Left lobe of liver (tissue), 2 donors: ENCODE data around the gene LCN12. TPM values are rescaled to one million over a fixed set of nuclear protein-coding genes. Genes with fewer than 3 reads are reported as not detected.

Experiments used
- ATAC-seq: fragments of 200-7000 bp; cut with Tn5 transposase; one replicate; pipeline ENCODE4 v1.9.1; 2020; ENCODE audit warnings: mild to moderate bottlenecking, moderate library complexity
- DNase-seq: peaks from one replicate; pipeline ENCODE4 v3.0.0-alpha.2; 2020; ENCODE audit warnings: low spot score
- total RNA-seq: library from RNA; stranded (reverse); gene quantifications from one replicate; pipeline ENCODE4 v1.2.1, GENCODE V29; 2021
- donor health status: DM: no; HTN: no; CAD: no; lungs with moderate emphysema.
- donor health status: DM: no; HTN: yes; CAD: no.

The LCN12 gene
- total RNA-seq, 1 donor from 2014 or later: 30.3 TPM

DNA sequence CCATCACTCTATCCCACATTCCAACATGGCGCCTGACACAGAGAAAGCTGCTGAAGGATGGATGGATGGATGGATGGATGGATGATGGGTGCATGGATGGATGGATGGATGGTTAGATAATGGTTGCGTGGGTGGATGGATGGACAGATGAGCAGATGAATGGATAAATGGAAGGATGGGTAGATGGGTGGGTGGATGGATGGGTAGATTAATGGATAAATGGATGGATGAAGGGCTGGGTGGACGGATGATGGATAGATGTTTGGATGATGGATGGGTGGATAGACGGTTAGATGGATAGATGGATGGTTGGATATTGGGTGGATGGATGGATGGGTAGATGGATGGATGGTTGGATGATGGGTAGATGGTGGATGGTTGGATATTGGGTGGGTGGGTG is 4.5 kb downstream of the LCN12 start:
- ATAC-seq: no peak
- DNase-seq: no peak

DNA sequence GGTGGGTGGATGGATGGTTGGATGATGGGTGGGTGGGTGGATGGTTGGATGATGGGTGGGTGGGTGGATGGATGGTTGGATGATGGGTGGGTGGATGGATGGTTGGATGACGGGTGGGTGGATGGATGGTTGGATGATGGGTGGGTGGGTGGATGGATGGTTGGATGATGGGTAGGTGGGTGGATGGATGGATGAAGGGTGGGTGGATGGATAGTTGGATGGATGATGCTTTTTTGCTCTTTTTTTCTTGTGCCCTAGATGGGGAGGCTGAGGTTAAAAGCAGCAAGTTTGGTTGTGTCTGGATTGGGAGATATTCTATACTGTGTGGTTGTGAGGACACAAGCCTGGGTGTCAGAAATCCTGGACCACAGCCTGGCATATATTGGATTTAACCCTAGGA is 5.4 kb downstream of the LCN12 start:
- DNase-seq: no peak
- ATAC-seq: no peak

DNA sequence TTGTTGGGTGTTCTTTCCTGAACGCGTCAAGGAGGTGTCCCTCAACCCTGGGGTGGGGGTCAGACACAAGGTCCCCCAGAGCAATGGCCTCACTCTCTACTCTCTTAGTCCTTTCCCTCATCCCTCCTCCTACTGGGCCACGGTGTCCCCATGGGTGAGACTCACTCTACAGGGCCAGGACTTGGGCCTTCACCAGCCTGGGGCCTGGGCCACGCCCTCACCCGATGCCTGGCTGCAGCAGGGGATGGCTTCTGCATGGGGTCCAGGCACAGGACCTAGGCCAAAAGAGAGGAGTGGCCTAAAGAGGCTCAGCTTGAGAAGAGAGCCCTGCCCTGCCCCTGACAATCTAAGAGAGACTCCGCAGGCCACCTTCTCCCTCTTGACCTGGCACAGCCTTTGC is 5.8 kb downstream of the LCN12 start:
- DNase-seq (no peak), ATAC-seq (no peak)

DNA sequence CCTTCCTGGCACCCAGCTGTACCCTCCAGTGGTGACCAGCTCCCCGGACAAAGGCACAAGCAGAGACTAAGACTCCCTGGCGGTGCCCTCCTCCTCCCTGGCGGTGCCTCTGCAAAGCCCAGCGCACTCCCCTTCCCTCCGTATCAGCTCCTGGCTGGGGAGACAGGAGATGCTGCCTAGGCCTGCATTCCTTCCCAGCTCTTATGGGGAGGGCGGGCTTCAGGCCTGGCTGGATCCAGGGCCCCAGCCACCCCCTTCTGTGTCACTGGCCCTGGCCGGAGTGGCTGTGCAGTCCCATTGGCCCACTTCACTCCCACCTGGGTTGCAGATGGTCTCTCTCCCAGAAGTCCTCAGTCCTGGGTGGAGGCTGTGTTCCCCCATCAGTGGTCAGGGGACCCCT is 6.4 kb downstream of the LCN12 start:
- no peak for DNase-seq
- no peak for ATAC-seq

DNA sequence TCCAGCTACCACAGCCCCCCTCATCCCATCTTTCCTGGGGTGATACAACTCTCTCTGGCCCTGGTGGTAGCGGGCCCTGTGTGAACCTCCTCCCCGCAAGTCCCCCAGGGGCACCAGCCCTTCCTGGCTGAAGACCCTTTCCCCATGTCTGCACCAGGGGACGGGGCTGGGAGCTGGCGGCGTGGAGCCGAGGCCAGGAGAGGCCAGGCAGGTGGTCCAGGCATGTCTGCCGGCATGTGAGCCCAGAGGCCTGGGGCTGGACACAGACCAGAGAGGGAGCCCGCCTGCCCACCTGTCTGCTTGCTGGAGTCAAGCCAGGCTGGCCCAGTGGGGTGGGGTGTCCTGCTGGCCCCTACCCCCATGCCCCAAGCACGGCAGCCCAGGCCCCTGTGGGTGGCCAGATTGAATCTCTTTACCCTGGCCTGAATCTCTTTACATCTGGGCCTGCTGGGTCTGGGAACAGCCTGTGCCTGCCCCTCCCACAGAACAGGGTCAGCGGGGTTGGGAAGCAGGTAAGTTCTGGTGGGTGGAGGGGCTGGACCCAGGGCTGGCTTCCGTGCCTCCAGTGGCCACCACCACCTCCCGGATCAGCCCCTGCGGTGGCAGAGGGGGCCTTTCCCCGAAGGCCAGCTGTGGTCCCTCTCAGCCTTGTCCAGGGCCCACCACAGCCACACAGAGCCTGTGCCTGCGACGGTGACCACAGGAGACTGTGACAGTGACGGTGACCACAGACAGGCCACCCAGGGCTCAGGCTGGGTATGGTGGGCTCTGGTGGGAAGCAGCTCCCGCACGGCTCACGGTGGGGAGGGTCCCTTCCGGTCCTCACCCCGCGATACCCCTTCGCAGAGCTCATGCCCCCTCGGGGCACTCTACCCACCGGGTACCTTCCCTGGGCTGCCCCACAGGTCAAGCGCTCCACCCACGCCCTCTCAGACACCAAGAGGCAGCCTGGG is 7.1 kb downstream of the LCN12 start:
- no peak for DNase-seq
- no peak for ATAC-seq

DNA sequence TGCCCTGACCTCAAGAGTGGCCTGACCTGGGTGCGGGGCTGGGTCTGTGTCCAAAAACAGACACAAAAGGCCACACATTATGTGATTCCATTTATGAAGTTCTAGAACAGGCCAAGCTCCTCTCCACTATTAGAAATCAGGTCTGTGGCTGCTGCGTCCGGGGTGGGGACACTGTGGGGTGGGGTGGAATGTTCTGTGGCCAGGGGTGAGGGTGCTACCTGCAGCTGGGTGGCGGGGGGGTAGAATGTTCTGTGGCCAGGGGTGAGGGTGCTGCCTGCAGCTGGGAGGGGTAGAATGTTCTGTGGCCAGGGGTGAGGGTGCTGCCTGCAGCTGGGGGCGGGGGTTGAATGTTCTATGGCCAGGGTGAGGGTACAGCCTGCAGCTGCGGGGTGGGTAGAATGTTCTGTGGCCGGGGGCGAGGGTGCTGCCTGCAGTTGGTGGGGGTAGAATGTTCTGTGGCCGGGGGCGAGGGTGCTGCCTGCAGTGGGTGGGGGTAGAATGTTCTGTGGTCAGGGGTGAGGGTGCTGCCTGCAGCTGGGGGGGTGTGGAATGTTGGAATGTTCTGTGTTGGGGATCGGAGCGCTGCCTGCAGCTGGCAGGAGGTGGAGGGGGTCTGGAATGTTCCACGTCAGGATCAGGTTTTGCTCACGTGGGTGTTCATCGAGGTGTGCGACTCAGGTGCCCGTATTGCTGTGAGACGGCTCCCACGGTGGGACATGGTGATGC is 8.3 kb downstream of the LCN12 start:
- ATAC-seq (no peak), DNase-seq (no peak)

DNA sequence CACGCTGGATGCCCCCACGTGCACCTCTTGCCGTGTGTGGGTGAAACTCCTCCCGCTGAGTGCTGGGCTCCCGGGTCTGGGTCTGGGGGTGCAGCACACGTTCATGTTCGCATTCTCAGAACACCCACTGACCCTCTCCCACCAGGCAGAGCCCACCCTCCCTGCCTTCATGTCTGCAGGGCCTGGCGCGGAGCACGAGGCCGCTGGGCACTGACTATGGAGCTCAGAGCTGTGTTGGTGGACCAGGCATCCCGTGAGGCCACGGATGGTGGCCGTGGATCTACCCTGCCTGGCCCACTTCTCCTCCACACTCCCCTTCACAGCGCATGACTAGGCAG is 8.8 kb downstream of the LCN12 start:
- DNase-seq (no peak), ATAC-seq (no peak)

DNA sequence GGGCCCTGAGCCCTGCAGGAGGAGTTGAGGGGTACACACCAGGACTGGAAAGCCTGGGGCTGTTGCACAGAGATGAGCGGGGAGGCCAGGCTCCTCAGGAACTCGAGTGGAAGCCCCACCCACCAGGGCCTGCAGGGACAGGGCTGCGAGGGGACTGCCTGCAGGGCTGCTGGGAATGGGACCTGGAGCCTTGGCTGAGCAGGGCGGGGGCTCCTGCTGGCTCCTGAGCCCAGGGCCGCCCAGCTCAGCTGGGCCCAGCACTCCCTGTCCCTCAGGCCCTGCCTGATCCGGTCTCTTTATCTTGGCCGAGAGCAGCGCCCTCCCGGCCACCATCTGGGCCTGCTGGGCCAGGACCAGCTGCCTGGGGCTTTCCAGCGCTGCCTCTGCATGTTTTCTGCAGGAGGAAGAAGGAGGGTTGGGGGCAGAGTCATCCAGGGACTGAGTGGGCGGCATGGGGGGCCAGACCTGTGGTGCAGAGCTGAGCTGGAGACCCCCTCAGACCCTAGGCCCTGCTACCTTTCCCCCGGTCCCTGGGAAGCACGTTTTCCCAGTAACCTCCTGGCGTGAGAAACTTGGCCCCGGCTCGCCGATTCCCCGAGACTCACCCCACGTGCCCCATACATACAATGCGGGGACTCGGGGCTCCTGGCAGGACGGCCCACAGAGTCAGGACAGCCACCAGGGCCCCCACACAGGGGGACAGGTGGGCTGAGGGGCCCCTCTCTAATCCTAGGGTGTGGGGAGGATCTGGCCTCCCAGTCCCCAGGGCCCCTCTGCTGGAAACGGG is 9.4 kb downstream of the LCN12 start:
- DNase-seq (no peak), ATAC-seq (peak; percentile 39)

DNA sequence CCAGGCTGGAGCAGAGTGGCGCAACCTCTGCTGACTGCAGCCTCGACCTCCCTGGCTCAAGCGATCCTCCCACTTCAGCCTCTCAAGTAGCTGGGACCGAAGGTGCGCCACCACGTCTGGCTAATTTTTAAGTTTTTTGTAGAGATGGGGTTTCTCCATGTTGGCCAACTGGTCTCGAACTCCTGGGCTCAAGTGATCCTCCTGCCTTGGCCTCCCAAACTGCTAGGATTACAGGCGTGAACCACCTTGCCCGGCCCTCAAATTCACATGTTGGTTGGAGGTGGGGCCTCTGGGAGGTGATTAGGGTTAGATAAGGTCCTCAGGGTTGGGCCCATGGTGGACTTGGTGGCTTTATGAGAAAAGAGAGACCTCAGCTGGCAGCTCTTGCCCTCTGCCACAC is 10.1 kb downstream of the LCN12 start:
- ATAC-seq (no peak), DNase-seq (no peak)

DNA sequence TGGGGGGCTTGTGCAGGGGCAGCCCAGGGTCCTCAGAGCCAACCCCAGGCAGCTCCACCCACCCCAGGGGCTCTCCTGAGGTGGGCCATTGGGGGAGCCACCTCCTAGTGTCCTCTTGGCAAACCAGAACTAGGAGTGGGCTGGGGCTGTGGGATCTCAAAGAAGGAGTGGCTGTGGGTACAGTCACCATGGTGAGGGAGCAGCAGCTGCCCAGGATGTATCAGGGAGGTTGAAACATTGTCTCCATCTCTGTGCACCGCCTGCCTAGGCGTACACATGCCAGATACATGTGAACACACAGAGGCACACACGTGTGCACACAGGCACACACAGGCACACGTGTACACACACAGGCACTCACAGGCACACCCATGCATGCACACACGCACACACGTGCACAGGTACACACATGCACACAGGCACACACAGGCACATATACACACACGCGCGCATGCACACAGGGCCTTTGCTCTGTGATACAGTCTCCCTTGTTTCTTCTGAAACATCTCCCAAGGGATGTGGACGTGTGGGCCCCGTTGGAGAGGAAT is 10.7 kb downstream of the LCN12 start:
- DNase-seq (no peak), ATAC-seq (no peak)

DNA sequence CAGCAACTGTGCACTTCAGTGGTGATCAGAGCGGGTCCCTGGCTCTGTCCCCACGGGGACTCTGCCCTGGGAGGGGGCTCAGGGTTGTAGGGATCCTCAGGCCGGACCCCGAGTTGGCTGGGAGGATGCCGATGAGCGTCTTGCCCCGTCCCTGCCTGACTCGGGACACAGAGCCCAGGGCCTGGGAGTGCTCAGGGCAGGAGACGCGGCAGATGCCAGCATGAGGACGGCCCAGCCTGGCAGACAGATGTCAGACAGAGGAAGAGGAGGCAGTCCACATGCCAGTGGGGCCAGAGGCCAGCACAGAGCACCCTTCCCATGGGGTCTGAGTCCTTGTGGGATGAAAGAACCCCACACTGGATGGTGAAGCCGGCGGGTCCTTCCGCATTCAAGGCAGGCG is 11.3 kb downstream of the LCN12 start:
- no peak for ATAC-seq
- DNase-seq: no peak

DNA sequence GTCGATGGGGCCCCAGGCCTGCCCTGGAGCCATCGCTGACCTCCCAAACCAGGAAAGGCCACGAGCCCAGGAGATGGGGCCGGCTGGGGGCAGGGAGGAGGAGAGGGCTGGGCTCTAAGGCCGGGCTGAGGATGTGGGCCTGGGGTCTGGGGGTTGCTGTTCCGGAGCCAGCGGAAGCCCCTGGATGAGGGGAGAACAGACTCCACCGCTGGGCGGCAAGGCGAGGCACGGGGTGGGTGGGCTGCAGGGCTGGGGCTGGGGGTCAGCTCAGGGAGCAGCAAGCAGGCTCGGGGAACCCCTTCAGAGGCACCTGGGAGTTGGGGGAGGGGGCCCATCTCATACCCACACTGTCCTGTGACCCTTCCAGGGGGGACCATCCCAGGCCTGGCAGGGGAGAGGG is 11.7 kb downstream of the LCN12 start:
- ATAC-seq: no peak

DNA sequence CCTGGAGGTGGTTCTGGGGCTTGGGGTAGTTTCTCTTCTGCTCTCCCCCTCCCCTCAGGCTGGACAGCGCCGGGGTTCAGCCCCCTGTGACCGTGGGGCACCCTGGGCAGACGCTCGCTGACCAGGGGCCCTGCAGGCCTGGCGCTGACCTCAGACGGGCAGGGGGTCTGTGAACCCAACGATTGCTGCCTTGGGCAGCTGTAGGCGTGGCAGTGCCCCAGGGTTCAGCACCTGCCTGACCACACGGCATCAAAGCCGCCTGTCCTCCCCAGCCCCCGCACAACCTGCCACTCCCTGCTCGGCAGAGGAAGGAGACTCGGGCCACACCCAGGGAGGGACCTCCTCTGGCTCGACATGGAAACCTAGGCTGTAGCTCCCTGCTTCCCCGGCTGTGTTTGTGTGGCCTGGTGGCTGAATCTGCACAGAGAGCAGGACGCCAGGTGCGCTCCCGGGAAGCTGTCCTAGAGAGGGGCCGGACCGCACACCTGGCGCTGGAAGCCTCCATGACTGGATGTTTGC is 12.2 kb downstream of the LCN12 start:
- no peak for DNase-seq

More for the DNA sequence above, 11.7 kb downstream of the LCN12 start:
- DNase-seq: no peak

DNA sequence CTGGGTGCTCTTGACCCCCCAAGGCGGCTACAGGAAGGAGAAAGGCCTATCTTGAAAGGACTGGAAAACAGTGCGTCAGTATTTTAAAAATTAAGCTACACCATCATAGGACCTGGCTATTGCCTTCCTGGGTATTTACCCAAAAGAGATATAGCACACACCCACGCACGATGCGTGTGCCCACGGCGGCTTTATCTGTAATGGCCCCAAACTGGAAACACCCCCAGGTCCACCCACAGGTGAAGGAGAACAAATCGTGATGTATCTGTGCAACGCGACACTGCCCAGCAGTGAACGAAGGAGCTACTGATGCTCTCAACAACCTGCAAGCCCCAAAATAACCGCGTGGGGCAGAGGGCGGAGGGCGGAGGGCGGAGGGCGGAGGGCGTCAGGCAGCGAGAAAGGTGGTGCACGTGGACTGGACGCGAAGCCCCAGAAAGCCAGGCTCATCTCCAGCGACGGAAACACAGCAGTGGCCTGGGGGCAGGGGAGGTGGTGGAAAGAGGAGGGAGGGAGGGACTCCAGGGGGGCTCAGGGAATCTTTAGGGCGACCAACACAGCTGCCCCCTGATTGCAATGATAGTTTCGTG is 12.9 kb downstream of the LCN12 start:
- no peak for ATAC-seq
- DNase-seq: no peak

More for the DNA sequence above, 12.2 kb downstream of the LCN12 start:
- no peak for ATAC-seq

DNA sequence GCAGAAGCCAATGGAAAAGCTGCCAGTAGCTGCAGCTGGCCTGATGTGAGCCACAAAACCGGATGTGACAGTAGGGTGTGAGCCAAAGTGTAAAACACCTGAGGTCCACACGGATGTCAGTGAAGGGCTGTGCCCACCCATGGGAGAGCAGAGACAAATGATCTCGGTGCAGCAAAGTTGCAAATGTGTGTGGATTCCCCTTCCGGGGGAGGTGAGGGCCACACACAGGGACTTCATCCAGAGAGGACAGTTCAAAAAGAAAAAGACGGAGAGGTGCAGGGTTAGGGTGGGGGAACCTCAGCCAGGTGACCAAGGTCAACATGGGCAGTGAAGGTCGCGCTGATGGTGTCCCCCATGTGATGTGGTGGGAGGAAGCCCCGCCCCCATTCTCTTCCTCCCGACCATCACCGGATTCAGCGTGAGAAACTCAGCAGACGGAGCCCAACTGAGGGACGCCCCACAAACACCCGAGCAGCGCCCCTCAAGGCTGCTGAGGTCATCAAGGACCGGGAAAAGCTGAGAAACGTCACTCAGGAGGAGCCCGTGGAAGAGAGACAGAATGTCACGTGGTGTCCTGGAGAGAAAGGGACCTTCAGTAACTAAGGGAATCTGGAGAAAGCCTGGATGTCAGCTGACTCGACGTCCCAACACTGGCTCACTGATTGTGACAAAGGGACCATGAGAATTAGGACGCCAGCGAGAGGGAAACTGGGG is 13.9 kb downstream of the LCN12 start:
- no peak for DNase-seq
- no peak for ATAC-seq

DNA sequence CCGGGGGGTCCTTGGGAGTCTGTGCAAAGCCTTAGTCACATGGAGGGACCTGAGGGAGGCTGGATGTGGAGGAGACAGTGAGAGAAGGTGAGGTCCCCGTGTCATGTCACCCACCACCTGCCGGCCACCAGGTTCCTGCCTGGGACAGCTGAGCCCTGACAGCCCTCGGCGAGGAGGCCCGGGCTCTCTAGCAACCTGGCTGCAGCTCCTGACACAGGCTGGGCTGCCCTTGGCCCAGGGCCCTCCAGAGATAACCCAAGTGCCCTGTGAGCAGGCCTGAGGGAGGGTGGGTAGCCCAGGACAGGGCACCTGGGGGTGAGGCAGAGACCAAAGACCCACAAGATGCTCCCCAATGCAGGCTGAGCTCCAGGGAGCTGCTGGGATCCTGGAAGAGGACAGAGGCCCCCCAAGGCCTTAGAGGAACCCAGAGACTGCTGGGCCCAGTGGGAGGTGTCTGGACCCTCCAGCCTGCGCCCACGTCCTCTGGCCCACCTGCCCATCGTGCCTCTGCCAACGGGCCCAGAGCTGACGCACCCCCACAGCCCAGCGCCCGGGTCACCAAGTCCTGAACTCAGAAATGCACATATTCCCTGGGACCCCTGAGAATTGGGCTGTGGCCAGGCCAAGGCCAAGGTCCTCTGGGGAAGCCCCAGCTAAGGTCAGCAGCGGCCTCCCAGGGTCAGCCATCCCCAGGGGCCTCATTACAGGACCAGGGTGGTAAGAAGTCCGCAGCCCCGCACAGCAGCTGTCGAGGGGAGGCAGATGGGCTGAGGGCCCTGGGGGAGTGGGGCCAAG is 16.5 kb downstream of the LCN12 start:
- DNase-seq (no peak), ATAC-seq (peak; percentile 31)

DNA sequence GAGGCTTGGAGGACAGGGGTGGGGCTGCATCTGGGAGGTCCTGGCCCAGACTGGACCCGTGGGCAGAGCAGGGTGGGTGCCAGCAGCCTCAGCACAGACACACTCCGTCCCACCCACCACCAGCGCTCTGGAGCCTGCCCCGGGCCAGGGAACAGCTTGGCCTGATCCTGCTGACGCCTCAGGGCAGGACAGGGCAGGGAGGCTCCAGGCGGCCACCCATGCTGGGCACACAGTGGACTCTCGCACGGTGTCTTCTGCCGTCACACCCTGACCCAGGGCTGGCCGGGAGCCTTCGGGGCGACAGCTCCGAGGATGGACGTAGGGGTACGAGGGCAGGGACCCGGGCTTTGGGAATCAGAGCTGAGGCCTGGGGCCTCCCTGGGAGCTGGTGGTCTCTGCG is 17.1 kb downstream of the LCN12 start:
- no peak for DNase-seq

DNA sequence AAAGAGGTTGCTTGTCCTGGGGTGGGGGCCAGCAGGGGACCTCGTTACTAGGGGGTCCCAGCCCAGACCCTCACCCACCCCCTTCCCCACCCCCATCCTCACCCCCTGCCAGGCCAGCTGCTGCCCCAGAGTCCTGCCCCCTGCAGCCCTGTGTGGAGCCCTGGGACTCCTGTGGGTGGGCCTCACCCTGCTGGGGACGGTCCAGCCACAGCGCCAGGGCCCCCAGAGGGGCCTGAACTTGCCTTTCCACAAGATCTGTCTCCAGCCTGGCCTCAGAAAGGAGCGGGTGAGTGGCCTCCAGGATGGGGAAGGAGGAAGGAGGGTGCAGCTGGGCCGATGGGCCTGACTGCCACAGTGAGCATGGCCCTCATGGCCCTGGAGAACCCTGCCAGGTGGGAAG is 17.7 kb downstream of the LCN12 start:
- ATAC-seq (no peak), DNase-seq (no peak)

More for the DNA sequence above, 17.1 kb downstream of the LCN12 start:
- ATAC-seq: peak; percentile 19

DNA sequence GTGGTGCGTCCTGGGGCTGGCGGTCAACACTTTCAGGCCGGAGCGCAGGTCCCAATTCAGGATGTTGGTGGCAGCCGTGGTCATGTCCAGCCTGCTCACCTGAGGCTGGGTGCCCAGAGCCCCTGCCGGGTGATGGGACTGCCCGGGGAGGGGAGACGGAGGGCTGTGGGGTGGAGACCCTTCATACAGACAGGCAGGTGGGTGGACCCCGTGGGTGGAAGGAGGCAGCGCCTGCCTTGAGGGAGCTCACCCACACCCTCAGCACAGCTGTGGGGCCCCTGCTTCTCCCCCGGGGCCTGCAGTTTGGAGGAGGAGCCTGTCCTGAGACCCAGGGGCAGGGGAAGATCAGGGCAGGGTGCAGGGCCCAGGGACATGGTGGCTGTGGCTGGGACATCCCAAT is 18.3 kb downstream of the LCN12 start:
- no peak for ATAC-seq
- no peak for DNase-seq
